Sigmoid colon (tissue), 7 donors: Measurements from ENCODE around the gene PLEKHM2. TPM values are rescaled to one million over a fixed set of nuclear protein-coding genes. Genes with fewer than 3 reads are reported as not detected.

Source experiments
- DNase-seq: peaks from one replicate; pipeline ENCODE4 v3.0.0-alpha.2; 2019
- H3K27ac ChIP-seq, 4 donors: fragments of 200-600 bp; sonication (generic); one replicate each; pipeline ENCODE4 v1.5.1; 2016 to 2019; ENCODE audit warnings: mild to moderate bottlenecking in 1 of 4
- H3K27me3 ChIP-seq, 3 donors: fragments of 200-600 bp; sonication (generic); one replicate each; pipeline ENCODE4 v1.5.1; 2019; ENCODE audit warnings: mild to moderate bottlenecking in 1 of 3
- H3K36me3 ChIP-seq, 4 donors: fragments of 200-600 bp; sonication (generic); one replicate each; pipeline ENCODE4 v1.5.1; 2016 to 2019
- H3K4me1 ChIP-seq, 4 donors: fragments of 200-600 bp; sonication (generic); one replicate each; pipeline ENCODE4 v1.5.1; 2017 to 2019
- H3K4me3 ChIP-seq, 4 donors: fragments of 200-600 bp; sonication (generic); one replicate each; pipeline ENCODE4 v1.5.1; 2017 to 2019; ENCODE audit warnings: mild to moderate bottlenecking in 2 of 4, moderate library complexity in 1 of 4
- H3K9me3 ChIP-seq, 4 donors: fragments of 200-600 bp in 3 of 4; sonication (generic) in 3 of 4; one replicate each; pipeline versions ENCODE4 v1.5.1 to v1.6.1; 2013 to 2019
- EP300 ChIP-seq, 4 donors: sonication (generic); formaldehyde crosslinking; IDR thresholded peaks; one replicate each; pipeline ENCODE4 v1.6.1; 2017; ENCODE audit warnings: antibody characterized with exemption in 4 of 4
- POLR2A ChIP-seq, 2 donors: fragments of 450-650 bp; IDR thresholded peaks; one replicate each; pipeline ENCODE4 v1.6.1; 2016; ENCODE audit warnings: antibody characterized with exemption in 2 of 2, mild to moderate bottlenecking in 2 of 2, moderate library complexity in 2 of 2
- POLR2AphosphoS5 ChIP-seq, 4 donors: sonication (generic); formaldehyde crosslinking; IDR thresholded peaks; one replicate each; pipeline ENCODE4 v1.6.1; 2017; ENCODE audit warnings: antibody characterized with exemption in 4 of 4
- WGBS, 2 donors: extraction: QIAGEN DNeasy Blood & Tissue Kit; methylation state at CpG; one replicate each; pipeline ENCODE4 v1.1.7; 2013; 5-methylcytosine and 5-hydroxymethylcytosine counted together
- intact Hi-C: fragments of 100-400 bp; cut with DNase I; formaldehyde crosslinking; loops from one replicate; pipeline ENCODE4 v1.15.1; 2023
- polyA plus RNA-seq, 3 donors: library from polyadenylated mRNA; stranded (reverse); fragments of 200-250 nt; gene quantifications; one replicate each; pipeline ENCODE4 v1.2.3, GENCODE V29; 2013
- total RNA-seq, 4 donors: library from RNA; depleted of rRNA; stranded (reverse); fragments of >200 nt; gene quantifications; one replicate each; pipeline ENCODE4 v1.1.0, GENCODE V29; 2016
- TF ChIP-seq, protein P1 (sequence below), 4 experiments: fragments of 450-650 bp in 3 of 4; fragments of 200-600 bp in 1 of 4; IDR thresholded peaks; one replicate each; pipeline ENCODE4 v1.5.1; 2016 to 2019; ENCODE audit warnings: antibody characterized with exemption in 4 of 4, mild to moderate bottlenecking in 3 of 4, moderate library complexity in 2 of 4
- donor health status: healthy with polysubstance abuse.
- donor health status: Bipolar disorder and iron deficiency.
- donor health status: healthy.

PLEKHM2 gene
- total and polyA plus RNA-seq, 7 donors = 19.8 to 49.6 (median 28.9) TPM

GRCh38 chr1:15680561-15681348, 3.4 kb upstream of the PLEKHM2 start:
- Histone ChIP-seq H3K27me3 (no peaks in the 10 kb centered on the region), H3K36me3 (no peaks in the 10 kb centered on the region), H3K4me3 (no peak overlapping the region), H3K9me3 (no peaks in the 10 kb centered on the region), H3K4me1 (peaks cover 0 to 16% (median 14%) of the 10 kb centered on the region in 4 donors), H3K27ac (peak overlapping the region; percentile 32 to 57 (median 44))
- intact Hi-C loops = loop anchor here (5.0 kb wide), 1 partner anchor 78 kb away; no protein-coding TSS in a partner anchor
- WGBS, 2 donors = 67 to 91% methylated on average over 7 of the region's 7 CpGs
- DNase-seq = no peak
- TF ChIP-seq, protein P1, sequence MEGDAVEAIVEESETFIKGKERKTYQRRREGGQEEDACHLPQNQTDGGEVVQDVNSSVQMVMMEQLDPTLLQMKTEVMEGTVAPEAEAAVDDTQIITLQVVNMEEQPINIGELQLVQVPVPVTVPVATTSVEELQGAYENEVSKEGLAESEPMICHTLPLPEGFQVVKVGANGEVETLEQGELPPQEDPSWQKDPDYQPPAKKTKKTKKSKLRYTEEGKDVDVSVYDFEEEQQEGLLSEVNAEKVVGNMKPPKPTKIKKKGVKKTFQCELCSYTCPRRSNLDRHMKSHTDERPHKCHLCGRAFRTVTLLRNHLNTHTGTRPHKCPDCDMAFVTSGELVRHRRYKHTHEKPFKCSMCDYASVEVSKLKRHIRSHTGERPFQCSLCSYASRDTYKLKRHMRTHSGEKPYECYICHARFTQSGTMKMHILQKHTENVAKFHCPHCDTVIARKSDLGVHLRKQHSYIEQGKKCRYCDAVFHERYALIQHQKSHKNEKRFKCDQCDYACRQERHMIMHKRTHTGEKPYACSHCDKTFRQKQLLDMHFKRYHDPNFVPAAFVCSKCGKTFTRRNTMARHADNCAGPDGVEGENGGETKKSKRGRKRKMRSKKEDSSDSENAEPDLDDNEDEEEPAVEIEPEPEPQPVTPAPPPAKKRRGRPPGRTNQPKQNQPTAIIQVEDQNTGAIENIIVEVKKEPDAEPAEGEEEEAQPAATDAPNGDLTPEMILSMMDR (IDR thresholded peaks at IDR 0.05) = no peak
- peak in 2 of 4 donors; percentile 13 to 16 for TF ChIP-seq EP300 (IDR thresholded peaks at IDR 0.05)
- peak in 1 of 4 donors; percentile 58 for TF ChIP-seq POLR2AphosphoS5 (IDR thresholded peaks at IDR 0.05)

- Histone ChIP-seq H3K27me3 (no peaks in the 10 kb centered on the region), H3K4me1 (peaks cover 0 to 22% (median 16%) of the 10 kb centered on the region in 4 donors), H3K9me3 (no peaks in the 10 kb centered on the region), H3K4me3 (no peak overlapping the region), H3K27ac (peak overlapping the region; percentile 6 to 57 (median 31)), H3K36me3 (no peaks in the 10 kb centered on the region)
- DNase-seq = no peak
- TF ChIP-seq, protein P1 (IDR thresholded peaks at IDR 0.05) = no peak
- TF ChIP-seq POLR2A (IDR thresholded peaks at IDR 0.05) = no peak
- TF ChIP-seq POLR2AphosphoS5 (IDR thresholded peaks at IDR 0.05) = no peak
- no peak for TF ChIP-seq EP300 (IDR thresholded peaks at IDR 0.05)
- intact Hi-C loops = loop anchor here (5.0 kb wide), 1 partner anchor 79 kb away; no protein-coding TSS in a partner anchor
- 86 to 87% methylated on average over 12 of the region's 12 CpGs for WGBS, 2 donors
Observed at GRCh38 chr1:15681349-15682292, 2.5 kb upstream of the PLEKHM2 start.

DNA sequence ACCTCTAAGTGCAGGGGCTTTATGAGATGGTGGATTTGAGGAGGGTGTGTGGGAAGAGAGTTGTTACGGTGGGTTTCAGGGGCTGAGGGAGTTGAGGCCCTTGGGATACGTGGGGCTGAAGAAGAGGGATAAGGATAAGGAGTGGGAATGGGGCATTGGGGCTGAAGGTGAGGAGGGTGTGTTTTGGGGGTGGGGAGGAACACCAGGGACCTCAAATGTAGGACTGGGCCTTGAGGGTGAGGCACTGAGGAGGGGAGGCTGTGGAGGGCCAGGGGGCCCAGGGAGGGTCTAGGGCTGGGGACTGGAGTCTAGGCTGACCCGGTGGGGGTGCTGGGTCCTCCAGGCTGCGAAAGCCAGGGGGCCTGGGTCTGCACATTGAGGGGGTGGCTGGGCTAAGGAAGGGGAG, 1.2 kb upstream of the PLEKHM2 start:
- Histone ChIP-seq H3K4me1 (peaks cover 0 to 22% (median 16%) of the 10 kb centered on the region in 4 donors), H3K36me3 (no peaks in the 10 kb centered on the region), H3K27me3 (no peaks in the 10 kb centered on the region), H3K4me3 (no peak overlapping the region), H3K9me3 (no peaks in the 10 kb centered on the region), H3K27ac (peak overlapping the region; percentile 90 to 97 (median 92))
- no peak for DNase-seq
- TF ChIP-seq POLR2A (IDR thresholded peaks at IDR 0.05) = no peak
- TF ChIP-seq EP300 (IDR thresholded peaks at IDR 0.05) = no peak
- TF ChIP-seq POLR2AphosphoS5 (IDR thresholded peaks at IDR 0.05) = no peak
- TF ChIP-seq, protein P1 (IDR thresholded peaks at IDR 0.05) = no peak
- intact Hi-C loops = loop anchor here (5.0 kb wide), 1 partner anchor 81 kb away; no protein-coding TSS in a partner anchor
- WGBS, 2 donors = 90 to 92% methylated on average over 4 of the region's 4 CpGs

DNA sequence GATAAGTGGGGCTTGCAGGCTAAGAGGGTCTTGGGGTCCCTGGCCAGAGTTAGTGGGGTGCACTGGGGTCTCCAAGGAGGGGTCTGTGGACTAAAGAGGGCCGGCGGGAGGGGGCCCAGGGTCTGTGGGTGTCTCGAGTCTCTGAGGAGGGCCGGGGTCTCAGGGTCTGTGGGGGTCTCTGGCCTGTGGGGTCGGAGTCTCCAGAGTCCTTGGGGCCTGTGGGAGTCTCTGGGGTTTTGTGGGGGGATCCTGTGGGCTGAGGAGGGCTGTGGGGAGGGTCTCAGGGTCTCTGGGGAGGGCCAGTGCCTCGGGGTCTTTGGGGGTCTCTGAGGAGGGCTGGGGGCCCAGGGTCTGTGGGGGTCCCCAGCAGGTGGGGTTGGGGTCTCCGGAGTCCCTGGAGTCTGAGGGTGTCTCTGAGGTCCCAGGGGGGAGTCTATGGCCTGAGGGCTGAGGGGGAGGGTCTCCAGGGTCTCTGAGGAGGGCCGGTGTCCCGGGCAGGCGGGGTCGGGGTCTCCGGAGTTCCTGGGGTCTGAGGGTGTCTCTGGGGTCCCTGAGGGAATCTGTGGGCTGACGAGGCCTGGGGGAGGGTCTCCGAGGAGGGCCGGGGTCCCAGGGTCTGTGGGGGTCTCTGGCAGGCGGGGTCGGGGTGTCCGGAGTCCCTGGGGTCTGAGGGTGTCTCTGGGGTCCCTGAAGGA, 628 bp upstream of the PLEKHM2 start:
- peaks cover 0 to 22% (median 16%) of the 10 kb centered on the region in 4 donors for H3K4me1 ChIP-seq

More for the DNA sequence above, 628 bp upstream of the PLEKHM2 start:
- TF ChIP-seq POLR2A (IDR thresholded peaks at IDR 0.05) = no peak
- TF ChIP-seq POLR2AphosphoS5 (IDR thresholded peaks at IDR 0.05) = no peak
- no peak for TF ChIP-seq EP300 (IDR thresholded peaks at IDR 0.05)
- Histone ChIP-seq H3K9me3 (no peaks in the 10 kb centered on the region), H3K36me3 (no peaks in the 10 kb centered on the region), H3K27ac (peak overlapping the region; percentile 90 to 97 (median 92)), H3K4me3 (peak overlapping the region; percentile 69 to 97 (median 88)), H3K27me3 (no peaks in the 10 kb centered on the region)
- 37 to 46% methylated on average over 18 of the region's 18 CpGs for WGBS, 2 donors
- intact Hi-C loops = loop anchor here (2.0 to 5.0 kb wide), 4 partner anchors 19 to 81 kb away; partner anchors contain the start of gene FBLIM1
- DNase-seq = no peak
